ENCODE results near the gene TANC1. TPM values are rescaled to one million over a fixed set of nuclear protein-coding genes. Genes with fewer than 3 reads are reported as not detected.

TANC1 gene
- total RNA-seq, 2 donors from 2014 or later: 51.8 to 58.9 TPM

DNA sequence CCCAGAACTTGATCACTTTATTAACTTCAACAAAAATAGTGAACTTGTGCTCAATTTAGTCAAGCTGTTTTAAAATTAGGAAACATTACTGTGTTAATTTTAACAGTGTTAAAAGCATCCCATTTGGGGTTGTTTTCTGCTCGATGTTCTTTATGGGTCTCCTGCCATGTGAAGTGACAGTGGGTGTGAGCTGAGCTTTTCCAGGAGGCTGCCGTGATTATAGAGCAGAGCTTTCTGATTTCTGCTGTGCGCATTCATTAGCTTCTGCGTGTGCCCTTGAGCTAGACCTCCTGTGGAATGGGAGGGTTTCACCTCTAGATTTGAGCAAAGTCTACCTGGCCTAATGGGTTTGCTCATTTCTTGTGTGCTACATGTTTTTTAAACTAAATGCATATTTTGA lies 196.6 kb downstream of the TANC1 start:
- Histone ChIP-seq H3K36me3 (peaks cover 26% of the 10 kb centered on the region), H3K4me1 (peaks cover 0 to 46% of the 10 kb centered on the region in 2 donors), H3K4me3 (no peak overlapping the region), H3K9me3 (no peaks in the 10 kb centered on the region), H3K27me3 (no peaks in the 10 kb centered on the region), H3K27ac (peak overlapping the region; percentile 67 to 80)
- TF ChIP-seq, protein P1, sequence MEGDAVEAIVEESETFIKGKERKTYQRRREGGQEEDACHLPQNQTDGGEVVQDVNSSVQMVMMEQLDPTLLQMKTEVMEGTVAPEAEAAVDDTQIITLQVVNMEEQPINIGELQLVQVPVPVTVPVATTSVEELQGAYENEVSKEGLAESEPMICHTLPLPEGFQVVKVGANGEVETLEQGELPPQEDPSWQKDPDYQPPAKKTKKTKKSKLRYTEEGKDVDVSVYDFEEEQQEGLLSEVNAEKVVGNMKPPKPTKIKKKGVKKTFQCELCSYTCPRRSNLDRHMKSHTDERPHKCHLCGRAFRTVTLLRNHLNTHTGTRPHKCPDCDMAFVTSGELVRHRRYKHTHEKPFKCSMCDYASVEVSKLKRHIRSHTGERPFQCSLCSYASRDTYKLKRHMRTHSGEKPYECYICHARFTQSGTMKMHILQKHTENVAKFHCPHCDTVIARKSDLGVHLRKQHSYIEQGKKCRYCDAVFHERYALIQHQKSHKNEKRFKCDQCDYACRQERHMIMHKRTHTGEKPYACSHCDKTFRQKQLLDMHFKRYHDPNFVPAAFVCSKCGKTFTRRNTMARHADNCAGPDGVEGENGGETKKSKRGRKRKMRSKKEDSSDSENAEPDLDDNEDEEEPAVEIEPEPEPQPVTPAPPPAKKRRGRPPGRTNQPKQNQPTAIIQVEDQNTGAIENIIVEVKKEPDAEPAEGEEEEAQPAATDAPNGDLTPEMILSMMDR (IDR thresholded peaks at IDR 0.05): no peak
- DNase-seq (ENCODE audit: low spot score): no peak

DNA sequence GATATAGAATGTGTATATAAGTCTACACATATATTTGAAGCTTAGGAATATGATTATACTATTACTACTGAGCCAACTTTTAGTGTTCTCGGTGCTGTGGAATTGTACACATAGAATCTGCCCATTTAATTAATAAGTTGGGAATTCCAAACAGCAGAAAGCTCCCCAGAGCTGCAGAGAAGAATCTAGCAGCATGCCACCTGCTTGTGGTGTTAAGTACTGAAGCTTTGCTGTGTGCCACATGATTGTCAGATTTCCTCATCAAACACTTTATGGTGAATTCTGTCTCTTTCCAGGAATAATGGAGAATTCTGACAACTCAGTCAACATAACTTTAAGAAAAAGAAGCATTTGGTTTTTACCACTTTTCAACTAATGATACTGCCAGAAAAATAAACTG lies 200.3 kb downstream of the TANC1 start:
- H3K4me1 ChIP-seq: peaks cover 0 to 31% of the 10 kb centered on the region in 2 donors
- TF ChIP-seq, protein P1 (IDR thresholded peaks at IDR 0.05): peak in 1 of 2 donors; percentile 40
- no peak overlapping the region for H3K4me3 ChIP-seq
- H3K27me3 ChIP-seq: no peaks in the 10 kb centered on the region
- peaks cover 50% of the 10 kb centered on the region for H3K36me3 ChIP-seq
- H3K9me3 ChIP-seq: no peaks in the 10 kb centered on the region
- no peak overlapping the region for H3K27ac ChIP-seq
- DNase-seq (ENCODE audit: low spot score): no peak

DNA sequence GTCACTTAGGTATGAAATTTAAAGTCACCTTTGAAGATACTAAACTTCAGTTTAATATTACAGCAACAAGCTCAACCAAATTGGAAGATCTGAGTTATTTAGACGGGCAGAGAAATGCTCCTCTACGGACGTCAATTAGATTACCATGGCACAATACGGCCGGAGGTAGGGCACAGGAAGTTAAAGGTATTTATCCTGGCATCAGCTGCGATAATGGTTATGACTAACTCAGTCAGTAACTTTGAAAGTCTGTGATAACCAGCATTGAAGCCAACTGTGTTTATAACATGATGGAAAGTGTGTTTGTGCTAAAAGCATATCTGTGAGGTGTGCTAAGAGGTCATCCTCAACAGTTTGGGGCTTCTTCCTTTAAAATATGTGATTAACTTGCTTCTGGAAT lies 200.7 kb downstream of the TANC1 start:
- Histone ChIP-seq H3K9me3 (no peaks in the 10 kb centered on the region), H3K4me1 (peaks cover 0 to 27% of the 10 kb centered on the region in 2 donors), H3K4me3 (no peak overlapping the region), H3K36me3 (peaks cover 54% of the 10 kb centered on the region), H3K27me3 (no peaks in the 10 kb centered on the region), H3K27ac (no peak overlapping the region)
- no peak for DNase-seq (ENCODE audit: low spot score)
- TF ChIP-seq, protein P1 (IDR thresholded peaks at IDR 0.05): no peak

DNA sequence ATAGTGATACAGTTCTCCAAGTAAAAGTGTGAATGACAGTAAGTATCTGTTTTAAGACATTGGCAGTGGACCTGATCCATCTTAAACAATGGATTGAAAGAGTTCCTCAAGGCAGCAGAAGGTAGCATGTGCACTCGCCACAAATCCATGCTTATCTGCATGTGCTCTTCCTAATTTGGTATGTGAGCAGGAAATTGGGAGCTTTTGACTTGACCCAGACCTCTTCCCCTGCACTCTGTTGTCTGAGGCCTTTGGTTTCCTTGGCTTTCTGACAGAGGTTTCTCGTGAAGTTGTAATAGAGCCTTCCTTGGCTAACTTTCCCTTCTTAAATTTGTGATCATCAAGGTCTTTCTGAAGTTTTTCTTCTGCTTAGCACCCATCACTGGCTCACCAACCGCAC lies 204.0 kb downstream of the TANC1 start:
- H3K27ac ChIP-seq: no peak overlapping the region
- H3K4me3 ChIP-seq: no peak overlapping the region
- TF ChIP-seq, protein P1 (IDR thresholded peaks at IDR 0.05): no peak
- no peaks in the 10 kb centered on the region for H3K27me3 ChIP-seq
- H3K36me3 ChIP-seq: peaks cover 55% of the 10 kb centered on the region
- H3K9me3 ChIP-seq: no peaks in the 10 kb centered on the region
- no peak for DNase-seq (ENCODE audit: low spot score)
- peaks cover 0 to 21% of the 10 kb centered on the region in 2 donors for H3K4me1 ChIP-seq

DNA sequence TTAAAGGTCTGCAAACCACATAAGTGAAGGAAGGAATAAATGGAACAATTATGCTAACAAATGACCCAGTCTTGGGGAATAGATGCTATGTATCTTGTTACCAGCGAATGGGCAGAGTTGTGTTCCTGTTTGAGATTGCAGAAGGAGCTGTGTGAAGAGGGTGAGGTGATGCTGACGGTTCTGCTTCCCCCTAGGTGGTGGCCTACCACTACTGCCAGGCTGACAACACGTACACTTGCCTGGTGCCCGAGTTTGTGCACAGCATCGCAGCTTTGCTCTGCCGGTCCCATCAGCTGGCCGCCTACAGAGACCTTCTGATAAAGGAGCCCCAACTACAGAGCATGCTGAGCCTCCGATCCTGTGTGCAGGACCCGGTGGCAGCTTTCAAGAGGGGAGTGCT lies 206.3 kb downstream of the TANC1 start:
- H3K27ac ChIP-seq: peak overlapping the region in 1 of 2 donors; percentile 25
- H3K9me3 ChIP-seq: no peaks in the 10 kb centered on the region
- DNase-seq (ENCODE audit: low spot score): no peak
- peaks cover 0 to 11% of the 10 kb centered on the region in 2 donors for H3K4me1 ChIP-seq
- peaks cover 73% of the 10 kb centered on the region for H3K36me3 ChIP-seq
- H3K4me3 ChIP-seq: no peak overlapping the region
- TF ChIP-seq, protein P1 (IDR thresholded peaks at IDR 0.05): no peak
- H3K27me3 ChIP-seq: no peaks in the 10 kb centered on the region

DNA sequence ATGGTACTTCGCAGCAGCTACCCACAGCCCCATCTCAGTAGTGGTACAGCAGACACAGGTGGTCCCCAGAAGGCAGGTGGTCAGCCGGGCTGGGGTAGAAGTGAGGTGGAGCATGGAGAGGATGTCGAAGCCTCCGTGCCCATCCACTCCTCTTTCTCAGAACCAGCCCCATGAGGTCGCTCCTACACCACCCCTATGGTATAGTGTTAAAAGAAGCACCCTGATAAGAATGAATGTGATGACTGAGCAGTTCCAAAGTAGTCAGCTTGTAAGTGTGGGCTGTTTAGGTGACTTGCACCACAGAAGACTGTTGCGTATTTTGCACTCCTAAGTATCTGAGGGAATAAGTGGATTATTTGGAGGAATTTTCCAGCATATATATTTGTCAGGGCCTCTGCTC lies 206.7 kb downstream of the TANC1 start:
- no peak for DNase-seq (ENCODE audit: low spot score)
- Histone ChIP-seq H3K9me3 (no peaks in the 10 kb centered on the region), H3K27ac (peak overlapping the region in 1 of 2 donors; percentile 25), H3K36me3 (peaks cover 73% of the 10 kb centered on the region), H3K4me1 (peaks cover 0 to 11% of the 10 kb centered on the region in 2 donors), H3K4me3 (no peak overlapping the region), H3K27me3 (no peaks in the 10 kb centered on the region)
- TF ChIP-seq, protein P1 (IDR thresholded peaks at IDR 0.05): peak in 1 of 2 donors; percentile 33

Measured in right atrium auricular region (tissue), 2 donors.